CD14-positive monocyte (primary cell): ENCODE data around the gene ABHD3. TPM values are rescaled to one million over a fixed set of nuclear protein-coding genes. Genes with fewer than 3 reads are reported as not detected.

Experiments used
- DNase-seq, 3 donors: peaks; one replicate each; pipeline ENCODE4 v3.0.0-alpha.2; 2011 to 2022
- H2AFZ ChIP-seq: 2 replicates; pipeline ENCODE4 v1.6.0; 2012; ENCODE audit warnings: mild to moderate bottlenecking, low read depth, low read length, inconsistent platforms; ENCODE audit not compliant: insufficient read depth, poor library complexity, severe bottlenecking
- H3K27ac ChIP-seq, 2 donors: 1 replicate in 1 of 2; 2 replicates in 1 of 2; pipeline ENCODE4 v1.5.1; 2012 to 2013; ENCODE audit warnings: low read length in 2 of 2, control low read depth in 1 of 2, inconsistent platforms in 1 of 2, low read depth in 1 of 2, mild to moderate bottlenecking in 1 of 2
- H3K27me3 ChIP-seq, 2 donors: one replicate each; pipeline versions ENCODE4 v1.6.0 to v1.6.1; 2011 to 2013; ENCODE audit warnings: low read length in 2 of 2; ENCODE audit not compliant: control insufficient read depth in 2 of 2, insufficient read depth in 2 of 2
- H3K36me3 ChIP-seq, 2 donors: replicated peaks in 1 of 2; 1 replicate in 1 of 2; 2 replicates in 1 of 2; pipeline versions ENCODE4 v1.5.1 to v1.6.1; 2012 to 2013; ENCODE audit warnings: low read length in 2 of 2, control low read depth in 1 of 2, inconsistent platforms in 1 of 2, mild to moderate bottlenecking in 1 of 2; ENCODE audit not compliant: insufficient read depth in 2 of 2, control insufficient read depth in 1 of 2
- H3K4me1 ChIP-seq, 2 donors: 1 replicate in 1 of 2; 2 replicates in 1 of 2; pipeline versions ENCODE4 v1.5.1 to v1.6.1; 2012 to 2013; ENCODE audit warnings: low read length in 2 of 2, control low read depth in 1 of 2, inconsistent platforms in 1 of 2, mild to moderate bottlenecking in 1 of 2, moderate library complexity in 1 of 2; ENCODE audit not compliant: insufficient read depth in 2 of 2, control insufficient read depth in 1 of 2
- H3K4me2 ChIP-seq: replicated peaks from 2 replicates; pipeline ENCODE3; 2012; ENCODE audit warnings: low read length, moderate library complexity, mild to moderate bottlenecking; ENCODE audit not compliant: poor library complexity, severe bottlenecking; ENCODE audit errors: extremely low read depth
- H3K4me3 ChIP-seq, 3 experiments: fragments of 200-600 bp in 1 of 3; sonication (generic) in 1 of 3; replicated peaks in 1 of 3; 1 replicate in 2 of 3; 2 replicates in 1 of 3; pipeline ENCODE4 v1.5.1; 2011 to 2013; ENCODE audit warnings: low read length in 3 of 3, mild to moderate bottlenecking in 3 of 3, control low read depth in 2 of 3, low read depth in 2 of 3, inconsistent platforms in 1 of 3, moderate library complexity in 1 of 3
- H3K79me2 ChIP-seq: 2 replicates; pipeline ENCODE4 v1.6.0; 2012; ENCODE audit warnings: mild to moderate bottlenecking, control low read depth, inconsistent platforms, low read length, moderate library complexity; ENCODE audit not compliant: insufficient read depth
- H3K9ac ChIP-seq: 2 replicates; pipeline ENCODE4 v1.6.0; 2017; ENCODE audit warnings: low read length, mild to moderate bottlenecking; ENCODE audit not compliant: insufficient read depth, poor library complexity, severe bottlenecking
- H3K9me3 ChIP-seq, 2 donors: replicated peaks in 1 of 2; 1 replicate in 1 of 2; 2 replicates in 1 of 2; pipeline versions ENCODE4 v1.5.1 to v1.6.1; 2012 to 2013; ENCODE audit warnings: low read length in 2 of 2, control low read depth in 1 of 2; ENCODE audit not compliant: control insufficient read depth in 1 of 2, insufficient read depth in 1 of 2
- H4K20me1 ChIP-seq: 2 replicates; pipeline ENCODE4 v1.6.0; 2012; ENCODE audit warnings: mild to moderate bottlenecking, low read length, control low read depth, moderate library complexity; ENCODE audit not compliant: insufficient read depth
- H3K27ac Mint-ChIP-seq, 7 donors: one replicate each; pipeline ENCODE4 v1.8.0; 2020; ENCODE audit warnings: mild to moderate bottlenecking in 7 of 7, mixed read lengths in 7 of 7, moderate library complexity in 6 of 7, inconsistent platforms in 2 of 7
- H3K27me3 Mint-ChIP-seq, 3 donors: one replicate each; pipeline ENCODE4 v1.8.0; 2021 to 2022; ENCODE audit warnings: low read depth in 3 of 3, mild to moderate bottlenecking in 3 of 3, mixed read lengths in 3 of 3, moderate library complexity in 3 of 3, inconsistent platforms in 1 of 3
- H3K36me3 Mint-ChIP-seq, 2 donors: one replicate each; pipeline ENCODE4 v1.8.0; 2020; ENCODE audit warnings: mixed read lengths in 2 of 2, inconsistent platforms in 1 of 2, mild to moderate bottlenecking in 1 of 2
- H3K4me1 Mint-ChIP-seq: one replicate; pipeline ENCODE4 v1.8.0; 2020; ENCODE audit warnings: mild to moderate bottlenecking, mixed read lengths
- H3K4me3 Mint-ChIP-seq, 2 donors: one replicate each; pipeline ENCODE4 v1.8.0; 2020; ENCODE audit warnings: mild to moderate bottlenecking in 2 of 2, mixed read lengths in 2 of 2, moderate library complexity in 1 of 2
- H3K9me3 Mint-ChIP-seq, 7 donors: one replicate each; pipeline ENCODE4 v1.8.0; 2020 to 2022; ENCODE audit warnings: mixed read lengths in 7 of 7, mild to moderate bottlenecking in 6 of 7, moderate library complexity in 6 of 7, inconsistent platforms in 2 of 7
- WGBS: methylation state at CpG from one replicate; pipeline ENCODE4 v1.1.5; 2013; ENCODE audit warnings: missing lambda C conversion rate; ENCODE audit not compliant: insufficient coverage; 5-methylcytosine and 5-hydroxymethylcytosine counted together
- intact Hi-C, 2 donors: fragments of 100-400 bp; cut with micrococcal nuclease; formaldehyde crosslinking; loops; one replicate each; pipeline versions ENCODE4 v1.15.0 to v1.15.1; 2023
- polyA plus RNA-seq, 3 donors: library from polyadenylated mRNA; depleted of rRNA in 1 of 3; unstranded in 2 of 3; stranded (reverse) in 1 of 3; fragments of 300-500 nt in 2 of 3; fragments of >200 nt in 1 of 3; fragmentation: Illumina TruSeq in 2 of 3; gene quantifications; 1 replicate in 2 of 3; 2 replicates in 1 of 3; pipeline ENCODE4 v1.2.3, GENCODE V29; 2012 to 2021
- TF ChIP-seq, protein P1 (sequence below): fragments of 200-600 bp; IDR thresholded peaks from one replicate; pipeline ENCODE4 v1.8.0; 2022; ENCODE audit warnings: antibody characterized with exemption, mild to moderate bottlenecking

ABHD3 gene
- polyA plus RNA-seq, 3 donors, result 24.6 to 63.6 (median 42.0) TPM

DNA sequence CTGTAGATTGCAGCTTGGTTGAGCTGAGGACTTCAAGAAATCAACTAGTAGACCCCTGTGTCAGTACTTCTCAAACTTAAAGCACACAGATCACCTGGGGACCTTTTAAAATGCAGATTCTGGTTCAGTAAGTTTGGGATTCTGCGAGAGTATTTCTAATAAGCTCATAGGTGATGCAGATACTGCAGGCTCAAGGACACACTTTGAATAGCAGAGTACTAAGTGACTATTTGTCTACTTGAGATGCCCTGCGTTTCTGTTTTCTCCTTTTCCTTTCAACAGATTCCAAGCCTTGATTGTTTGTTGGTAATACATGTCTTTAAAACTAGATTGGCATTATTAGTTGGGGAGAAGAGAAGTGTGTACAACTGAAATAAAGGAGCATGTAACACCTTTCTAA, 42.7 kb upstream of the ABHD3 start:
- intact Hi-C loops, result no loop called here
- no peak overlapping the region for H3K9ac ChIP-seq
- Mint-ChIP-seq H3K9me3 (peaks cover 0 to 3% (median 0%) of the 10 kb centered on the region in 7 donors), H3K4me3 (no peak overlapping the region), H3K27ac (no peak overlapping the region), H3K27me3 (no peaks in the 10 kb centered on the region), H3K4me1 (peaks cover 31% of the 10 kb centered on the region), H3K36me3 (peaks cover 2 to 6% of the 10 kb centered on the region in 2 donors)
- H3K4me1 ChIP-seq, result peaks cover 4 to 14% of the 10 kb centered on the region in 2 donors
- TF ChIP-seq, protein P1, sequence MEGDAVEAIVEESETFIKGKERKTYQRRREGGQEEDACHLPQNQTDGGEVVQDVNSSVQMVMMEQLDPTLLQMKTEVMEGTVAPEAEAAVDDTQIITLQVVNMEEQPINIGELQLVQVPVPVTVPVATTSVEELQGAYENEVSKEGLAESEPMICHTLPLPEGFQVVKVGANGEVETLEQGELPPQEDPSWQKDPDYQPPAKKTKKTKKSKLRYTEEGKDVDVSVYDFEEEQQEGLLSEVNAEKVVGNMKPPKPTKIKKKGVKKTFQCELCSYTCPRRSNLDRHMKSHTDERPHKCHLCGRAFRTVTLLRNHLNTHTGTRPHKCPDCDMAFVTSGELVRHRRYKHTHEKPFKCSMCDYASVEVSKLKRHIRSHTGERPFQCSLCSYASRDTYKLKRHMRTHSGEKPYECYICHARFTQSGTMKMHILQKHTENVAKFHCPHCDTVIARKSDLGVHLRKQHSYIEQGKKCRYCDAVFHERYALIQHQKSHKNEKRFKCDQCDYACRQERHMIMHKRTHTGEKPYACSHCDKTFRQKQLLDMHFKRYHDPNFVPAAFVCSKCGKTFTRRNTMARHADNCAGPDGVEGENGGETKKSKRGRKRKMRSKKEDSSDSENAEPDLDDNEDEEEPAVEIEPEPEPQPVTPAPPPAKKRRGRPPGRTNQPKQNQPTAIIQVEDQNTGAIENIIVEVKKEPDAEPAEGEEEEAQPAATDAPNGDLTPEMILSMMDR, result no peak
- no peaks in the 10 kb centered on the region for H3K9me3 ChIP-seq
- no peak overlapping the region for H3K4me3 ChIP-seq
- H2AFZ ChIP-seq, result no peak overlapping the region
- H4K20me1 ChIP-seq, result peaks cover 23% of the 10 kb centered on the region
- no peak overlapping the region for H3K4me2 ChIP-seq
- H3K36me3 ChIP-seq, result no peaks in the 10 kb centered on the region
- WGBS, result no CpG with 5 or more reads among the region's 2 CpGs
- no peak for DNase-seq
- no peak overlapping the region for H3K27ac ChIP-seq
- peaks cover 87% of the 10 kb centered on the region for H3K79me2 ChIP-seq
- H3K27me3 ChIP-seq, result no peaks in the 10 kb centered on the region

DNA sequence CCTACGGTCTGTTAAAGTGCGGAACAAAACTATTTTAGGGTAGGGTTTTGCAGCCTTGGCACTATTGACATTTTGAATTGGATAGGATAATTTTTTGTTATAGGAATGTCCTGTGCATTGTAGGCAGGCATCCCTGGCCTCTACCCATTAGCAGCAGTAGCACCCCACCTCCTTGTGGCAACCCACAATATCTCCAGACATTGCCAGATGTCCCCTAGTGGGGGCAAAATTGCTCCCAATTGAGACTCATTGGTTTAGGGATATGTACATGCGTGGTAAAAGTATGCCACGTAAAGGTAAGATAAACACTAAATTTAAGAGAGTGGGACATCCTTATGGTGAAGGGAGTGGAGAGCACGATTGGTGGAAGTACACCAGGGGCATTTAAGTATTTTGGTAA, 40.7 kb upstream of the ABHD3 start:
- peaks cover 11 to 25% of the 10 kb centered on the region in 2 donors for H3K4me1 ChIP-seq

More for the DNA sequence above, 40.7 kb upstream of the ABHD3 start:
- H2AFZ ChIP-seq, result no peak overlapping the region
- H3K9me3 ChIP-seq, result no peaks in the 10 kb centered on the region
- H4K20me1 ChIP-seq, result peaks cover 23% of the 10 kb centered on the region
- H3K27ac ChIP-seq, result no peak overlapping the region
- WGBS, result 94% methylated on average over 2 of the region's 5 CpGs
- no peak for DNase-seq
- Mint-ChIP-seq H3K4me1 (peaks cover 38% of the 10 kb centered on the region), H3K4me3 (no peak overlapping the region), H3K9me3 (no peaks in the 10 kb centered on the region), H3K27me3 (no peaks in the 10 kb centered on the region), H3K27ac (no peak overlapping the region), H3K36me3 (peaks cover 2 to 4% of the 10 kb centered on the region in 2 donors)
- peaks cover 82% of the 10 kb centered on the region for H3K79me2 ChIP-seq
- no peaks in the 10 kb centered on the region for H3K27me3 ChIP-seq
- H3K4me3 ChIP-seq, result no peak overlapping the region
- H3K36me3 ChIP-seq, result no peaks in the 10 kb centered on the region
- H3K9ac ChIP-seq, result no peak overlapping the region
- TF ChIP-seq, protein P1, result no peak
- H3K4me2 ChIP-seq, result no peak overlapping the region
- intact Hi-C loops, result no loop called here
